Dedifferentiated amniotic fluid mesenchymal stem cell (primary cell): ENCODE results near the gene USP27X.

Experiments
- DNase-seq: peaks from one replicate; pipeline ENCODE4 v3.0.0-alpha.2; 2016; ENCODE audit errors: extremely low spot score

The USP27X gene

GRCh38 chrX:49884290-49884862 lies 5.1 kb downstream of the USP27X start:
- DNase-seq = peak; percentile 25

GRCh38 chrX:49892542-49892941 lies 13.3 kb downstream of the USP27X start:
- DNase-seq = no peak

GRCh38 chrX:49896951-49897350 lies 17.7 kb downstream of the USP27X start:
- DNase-seq = no peak

- DNase-seq = no peak
Observed at GRCh38 chrX:49901048-49901447, 21.8 kb downstream of the USP27X start.

DNA sequence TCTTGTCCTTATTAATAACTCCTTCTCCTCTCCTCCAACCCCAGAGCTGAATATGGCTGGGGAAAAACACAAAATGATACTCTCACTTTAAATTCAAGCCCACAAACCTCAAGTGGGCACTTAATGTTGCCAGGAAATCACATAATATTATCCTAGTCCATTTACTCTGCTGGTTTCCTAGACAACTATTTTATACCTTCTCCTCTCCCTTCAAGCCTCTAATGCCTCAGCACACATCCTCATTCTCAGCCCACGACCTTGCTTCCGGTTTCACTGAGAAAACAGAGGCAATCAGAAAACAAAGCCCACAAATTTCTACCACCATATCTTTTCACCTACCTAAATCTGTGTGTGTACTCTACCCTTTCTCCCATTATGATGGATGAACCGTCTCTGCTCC lies 31.1 kb downstream of the USP27X start:
- DNase-seq = no peak

- no peak for DNase-seq
Observed at GRCh38 chrX:49912086-49912485, 32.8 kb downstream of the USP27X start.

- no peak for DNase-seq
Observed at GRCh38 chrX:49912861-49913260, 33.6 kb downstream of the USP27X start.

GRCh38 chrX:49915361-49916222 lies 36.3 kb downstream of the USP27X start:
- DNase-seq = peak; percentile 52

DNA sequence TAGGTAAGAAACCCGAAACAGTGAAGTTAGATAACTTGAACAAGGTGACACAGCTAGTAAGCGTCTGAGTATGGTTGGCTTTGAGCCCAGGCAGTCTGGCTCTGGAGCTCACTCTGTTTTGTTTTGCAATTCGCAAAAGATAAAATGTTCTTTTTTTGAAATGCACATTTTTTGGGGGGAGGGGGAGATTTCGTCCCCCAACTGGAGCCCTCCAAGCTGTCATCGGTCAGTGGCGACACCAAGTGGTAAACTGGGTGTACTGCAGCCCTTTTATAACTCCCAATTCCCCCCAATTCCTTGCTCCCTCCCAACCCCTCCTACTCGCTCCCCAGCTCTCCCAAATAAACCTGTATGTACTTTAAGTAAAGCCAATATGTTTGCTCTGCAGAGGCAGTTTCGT lies 40.3 kb downstream of the USP27X start:
- DNase-seq = no peak

- no peak for DNase-seq
Observed at GRCh38 chrX:49921109-49921508, 41.8 kb downstream of the USP27X start.

DNA sequence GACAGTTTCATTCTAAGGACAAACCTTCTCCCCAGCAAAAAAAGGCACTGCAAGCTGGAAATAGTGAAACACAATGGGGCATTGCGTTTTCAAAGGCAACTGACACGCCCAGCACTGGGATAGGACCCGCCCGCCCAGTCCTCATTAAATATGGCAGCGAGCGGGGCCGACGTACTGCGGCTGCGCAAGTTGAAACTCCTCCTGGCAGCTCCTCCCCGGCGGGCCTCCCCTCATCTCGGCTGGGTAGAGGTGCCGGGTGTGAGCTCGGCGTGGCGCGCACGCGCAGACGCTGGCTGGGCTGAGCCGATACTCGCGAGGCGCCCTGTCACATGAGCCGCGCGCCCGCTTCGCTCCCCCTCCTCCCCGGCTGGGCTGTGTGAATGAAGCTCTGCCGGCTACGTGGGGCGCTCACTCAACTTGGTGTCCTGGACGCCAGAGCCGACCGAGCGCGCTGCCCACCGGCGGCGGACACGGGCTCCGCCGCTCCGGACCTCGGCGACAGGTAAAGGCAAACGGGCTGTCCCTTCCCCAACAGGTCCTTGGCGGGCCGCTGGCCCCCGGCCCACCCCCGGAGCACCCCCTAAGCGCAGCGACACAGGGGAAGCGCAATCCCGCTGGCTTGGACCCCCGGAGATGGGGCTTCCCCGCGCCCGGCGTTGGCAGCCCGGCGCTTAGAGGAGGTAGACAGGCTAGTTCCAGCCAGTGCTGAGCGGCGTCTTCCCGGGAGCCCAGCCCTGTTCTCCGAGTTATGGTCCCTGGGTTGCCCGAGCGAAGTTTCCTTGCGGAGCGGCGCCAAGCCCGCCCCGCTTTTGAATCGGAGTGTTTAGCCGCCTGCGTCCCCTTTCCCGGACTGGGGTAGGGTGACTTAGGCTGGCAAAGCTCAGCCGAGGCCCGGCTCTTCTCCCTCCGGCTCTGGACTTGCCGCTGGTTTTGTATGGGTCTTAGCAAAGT lies 43.3 kb downstream of the USP27X start, which contains the start of gene CLCN5:
TSS of gene CLCN5 (plus strand) at position 306 of the 951 bp plus-strand sequence. CDS start 2,703 bp downstream, outside the sequence.
- peak; percentile 87 for DNase-seq

DNA sequence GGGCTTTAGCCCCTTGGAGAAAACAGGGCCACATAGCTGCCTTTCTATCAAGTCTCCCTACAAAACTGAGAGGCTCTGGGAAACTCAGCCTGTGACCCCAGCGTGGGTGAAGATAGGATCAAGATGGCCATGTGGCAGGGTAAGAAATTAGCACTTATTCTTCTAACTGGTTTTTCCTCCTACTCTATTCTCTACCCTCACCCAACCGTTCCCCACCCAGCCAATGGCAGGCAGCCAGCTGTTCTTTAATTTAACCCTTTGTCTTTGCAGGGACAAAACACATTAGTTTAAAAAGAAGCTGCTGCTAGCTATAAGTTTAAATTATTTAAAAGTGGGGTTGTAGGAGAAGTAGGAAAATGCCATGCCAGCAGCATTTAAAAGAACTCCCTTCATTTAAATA lies 45.9 kb downstream of the USP27X start:
- DNase-seq = no peak

GRCh38 chrX:49930039-49930438 lies 50.8 kb downstream of the USP27X start:
- no peak for DNase-seq
